Stimulated activated CD4-positive, alpha-beta T cell treated with anti-CD3 and anti-CD28 coated beads, TNF-alpha, amount 100 ng/mL, for 48 hours (primary cell): ENCODE data around the gene PTPRT.
"Not testable (repeated sequence)": the region's sequence is repeated elsewhere in the genome, so short reads cannot be mapped to it uniquely, and the experiment has no call there.

Experiments used
- DNase-seq, 3 donors: peaks; one replicate each; pipeline ENCODE4 v3.0.0-alpha.2; 2020; ENCODE audit warnings: low read depth in 3 of 3

PTPRT gene

GRCh38 chr20:42914302-42914701 lies 275.4 kb downstream of the PTPRT start:
- no peak for DNase-seq

GRCh38 chr20:42910808-42911207 lies 278.9 kb downstream of the PTPRT start:
- not testable (repeated sequence) for DNase-seq

- DNase-seq: no peak
Observed at GRCh38 chr20:42907730-42908129, 282.0 kb downstream of the PTPRT start.

GRCh38 chr20:42906120-42906519 lies 283.6 kb downstream of the PTPRT start:
- DNase-seq: no peak

GRCh38 chr20:42902509-42902908 lies 287.2 kb downstream of the PTPRT start:
- DNase-seq: no peak

- DNase-seq: no peak
Observed at GRCh38 chr20:42901689-42902440, 287.8 kb downstream of the PTPRT start.

GRCh38 chr20:42900764-42901163 lies 288.9 kb downstream of the PTPRT start:
- not testable (repeated sequence) for DNase-seq

GRCh38 chr20:42895020-42895419 lies 294.7 kb downstream of the PTPRT start:
- DNase-seq: no peak

GRCh38 chr20:42894483-42894882 lies 295.2 kb downstream of the PTPRT start:
- no peak for DNase-seq

GRCh38 chr20:42889517-42889916 lies 300.2 kb downstream of the PTPRT start:
- DNase-seq: no peak

- no peak for DNase-seq
Observed at GRCh38 chr20:42887281-42887680, 302.4 kb downstream of the PTPRT start.

GRCh38 chr20:42886801-42887200 lies 302.9 kb downstream of the PTPRT start:
- no peak for DNase-seq

- no peak for DNase-seq
Observed at GRCh38 chr20:42886046-42886445, 303.7 kb downstream of the PTPRT start.

GRCh38 chr20:42875581-42875980 lies 314.1 kb downstream of the PTPRT start:
- no peak for DNase-seq

GRCh38 chr20:42873259-42873658 lies 316.4 kb downstream of the PTPRT start:
- no peak for DNase-seq

- no peak for DNase-seq
Observed at GRCh38 chr20:42864116-42864515, 325.6 kb downstream of the PTPRT start.

- no peak for DNase-seq
Observed at GRCh38 chr20:42862446-42862845, 327.3 kb downstream of the PTPRT start.

GRCh38 chr20:42857446-42857845 lies 332.3 kb downstream of the PTPRT start:
- no peak for DNase-seq

GRCh38 chr20:42855896-42856295 lies 333.8 kb downstream of the PTPRT start:
- DNase-seq: no peak

GRCh38 chr20:42852691-42853090 lies 337.0 kb downstream of the PTPRT start:
- DNase-seq: no peak

GRCh38 chr20:42846784-42847490 lies 342.8 kb downstream of the PTPRT start:
- DNase-seq: no peak

GRCh38 chr20:42844751-42845150 lies 345.0 kb downstream of the PTPRT start:
- no peak for DNase-seq

GRCh38 chr20:42837456-42837855 lies 352.2 kb downstream of the PTPRT start:
- DNase-seq: no peak
